ENCODE data around the gene EXOC6B. TPM values are rescaled to one million over a fixed set of nuclear protein-coding genes. Genes with fewer than 3 reads are reported as not detected.

EXOC6B gene
- total RNA-seq, 2 experiments from 2014 or later = 16.9 to 17.5 TPM

DNA sequence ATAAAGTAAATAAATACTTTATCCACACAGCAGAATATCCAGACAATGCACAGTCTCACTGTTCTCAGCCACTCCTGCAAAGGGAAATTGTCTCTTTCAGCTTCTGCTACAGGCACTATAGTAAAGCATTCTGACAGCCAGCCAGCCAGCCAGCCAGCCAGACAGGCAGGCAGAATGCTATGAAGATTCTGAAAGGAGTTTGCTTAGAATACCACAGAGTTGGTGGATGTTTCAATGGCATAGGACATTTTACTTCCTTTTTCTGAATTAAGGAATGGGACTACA lies 562.1 kb downstream of the EXOC6B start:
- peaks cover 2% of the 10 kb centered on the region for H3K9me3 Mint-ChIP-seq
- H3K4me1 Mint-ChIP-seq (ENCODE audit: low read depth) = no peaks in the 10 kb centered on the region
- peaks cover 0 to 3% of the 10 kb centered on the region in 2 experiments for H3K9me3 ChIP-seq (ENCODE audit: control insufficient read depth in 1 of 2, insufficient read depth in 1 of 2, low read length in 2 of 2)
- ATAC-seq (ENCODE audit: poor library complexity) (no peak), DNase-seq (no peak)
- H3K4me3 Mint-ChIP-seq = no peak overlapping the region
- ChIA-PET POLR2A (no interaction called here), CTCF (no interaction called here)
- TF ChIP-seq, protein P1, sequence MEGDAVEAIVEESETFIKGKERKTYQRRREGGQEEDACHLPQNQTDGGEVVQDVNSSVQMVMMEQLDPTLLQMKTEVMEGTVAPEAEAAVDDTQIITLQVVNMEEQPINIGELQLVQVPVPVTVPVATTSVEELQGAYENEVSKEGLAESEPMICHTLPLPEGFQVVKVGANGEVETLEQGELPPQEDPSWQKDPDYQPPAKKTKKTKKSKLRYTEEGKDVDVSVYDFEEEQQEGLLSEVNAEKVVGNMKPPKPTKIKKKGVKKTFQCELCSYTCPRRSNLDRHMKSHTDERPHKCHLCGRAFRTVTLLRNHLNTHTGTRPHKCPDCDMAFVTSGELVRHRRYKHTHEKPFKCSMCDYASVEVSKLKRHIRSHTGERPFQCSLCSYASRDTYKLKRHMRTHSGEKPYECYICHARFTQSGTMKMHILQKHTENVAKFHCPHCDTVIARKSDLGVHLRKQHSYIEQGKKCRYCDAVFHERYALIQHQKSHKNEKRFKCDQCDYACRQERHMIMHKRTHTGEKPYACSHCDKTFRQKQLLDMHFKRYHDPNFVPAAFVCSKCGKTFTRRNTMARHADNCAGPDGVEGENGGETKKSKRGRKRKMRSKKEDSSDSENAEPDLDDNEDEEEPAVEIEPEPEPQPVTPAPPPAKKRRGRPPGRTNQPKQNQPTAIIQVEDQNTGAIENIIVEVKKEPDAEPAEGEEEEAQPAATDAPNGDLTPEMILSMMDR (IDR thresholded peaks at IDR 0.05) = no peak
- H3K4me3 ChIP-seq (ENCODE audit: low read length) = no peak overlapping the region
- no peaks in the 10 kb centered on the region for H3K36me3 ChIP-seq (ENCODE audit: insufficient read depth, low read length)
- H3K27ac ChIP-seq (ENCODE audit: low read depth in 1 of 2, low read length in 2 of 2) = no peak overlapping the region
- H3K27me3 ChIP-seq (ENCODE audit: control insufficient read depth in 1 of 2, insufficient read depth in 2 of 2, low read length in 2 of 2) = no peaks in the 10 kb centered on the region
- intact Hi-C loops (cut with DNase I, micrococcal nuclease) = no loop called here
- peaks cover 3% of the 10 kb centered on the region for H3K36me3 Mint-ChIP-seq (ENCODE audit: low read depth)
- no peak overlapping the region for H3K27ac Mint-ChIP-seq
- H3K4me1 ChIP-seq (ENCODE audit: insufficient read depth, low read length) = no peaks in the 10 kb centered on the region
- no peaks in the 10 kb centered on the region for H3K27me3 Mint-ChIP-seq

GRCh38 chr2:72263043-72263775 lies 562.6 kb downstream of the EXOC6B start:
- CTCF ChIA-PET = no interaction called here
- Mint-ChIP-seq H3K9me3 (peaks cover 2% of the 10 kb centered on the region), H3K36me3 (ENCODE audit: low read depth) (no peaks in the 10 kb centered on the region), H3K27ac (no peak overlapping the region), H3K4me1 (ENCODE audit: low read depth) (no peaks in the 10 kb centered on the region), H3K4me3 (no peak overlapping the region), H3K27me3 (no peaks in the 10 kb centered on the region)
- intact Hi-C loops (cut with DNase I, micrococcal nuclease) = no loop called here
- TF ChIP-seq, protein P1 (IDR thresholded peaks at IDR 0.05) = no peak
- no peaks in the 10 kb centered on the region for H3K36me3 ChIP-seq (ENCODE audit: insufficient read depth, low read length)
- no peaks in the 10 kb centered on the region for H3K27me3 ChIP-seq (ENCODE audit: control insufficient read depth in 1 of 2, insufficient read depth in 2 of 2, low read length in 2 of 2)
- no peak overlapping the region for H3K27ac ChIP-seq (ENCODE audit: low read depth in 1 of 2, low read length in 2 of 2)
- H3K4me1 ChIP-seq (ENCODE audit: insufficient read depth, low read length) = no peaks in the 10 kb centered on the region
- DNase-seq (no peak), ATAC-seq (ENCODE audit: poor library complexity) (no peak)
- POLR2A ChIA-PET = no interaction called here
- peaks cover 0 to 3% of the 10 kb centered on the region in 2 experiments for H3K9me3 ChIP-seq (ENCODE audit: control insufficient read depth in 1 of 2, insufficient read depth in 1 of 2, low read length in 2 of 2)
- H3K4me3 ChIP-seq (ENCODE audit: low read length) = no peak overlapping the region

DNA sequence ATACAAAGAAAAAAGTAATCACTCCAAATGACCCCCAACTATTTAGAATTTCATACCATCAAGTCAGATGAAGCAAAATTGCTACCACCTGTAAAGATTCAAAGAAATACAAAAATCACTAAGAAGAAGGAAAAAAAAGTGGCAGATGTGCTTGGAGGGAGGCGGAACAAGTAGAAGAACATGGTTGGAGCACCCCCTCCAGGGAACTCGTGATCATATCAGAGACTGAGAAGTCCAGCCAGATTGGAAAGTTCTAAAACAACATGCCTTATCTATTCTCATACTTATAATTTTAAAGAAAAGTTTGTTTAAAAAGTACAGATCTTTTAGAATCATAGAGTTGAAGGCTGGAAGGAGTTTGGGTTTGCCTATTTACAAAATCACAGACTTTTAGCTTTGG lies 564.8 kb downstream of the EXOC6B start:
- no peak for ATAC-seq (ENCODE audit: poor library complexity)

More for the DNA sequence above, 564.8 kb downstream of the EXOC6B start:
- CTCF ChIA-PET = no interaction called here
- no peaks in the 10 kb centered on the region for H3K4me1 ChIP-seq (ENCODE audit: insufficient read depth, low read length)
- H3K4me3 Mint-ChIP-seq = no peak overlapping the region
- TF ChIP-seq, protein P1 (IDR thresholded peaks at IDR 0.05) = no peak
- H3K36me3 ChIP-seq (ENCODE audit: insufficient read depth, low read length) = no peaks in the 10 kb centered on the region
- no peaks in the 10 kb centered on the region for H3K27me3 ChIP-seq (ENCODE audit: control insufficient read depth in 1 of 2, insufficient read depth in 2 of 2, low read length in 2 of 2)
- no peaks in the 10 kb centered on the region for H3K36me3 Mint-ChIP-seq (ENCODE audit: low read depth)
- no peak overlapping the region for H3K27ac Mint-ChIP-seq
- H3K27ac ChIP-seq (ENCODE audit: low read depth in 1 of 2, low read length in 2 of 2) = no peak overlapping the region
- H3K9me3 ChIP-seq (ENCODE audit: control insufficient read depth in 1 of 2, insufficient read depth in 1 of 2, low read length in 2 of 2) = no peaks in the 10 kb centered on the region
- no peaks in the 10 kb centered on the region for H3K27me3 Mint-ChIP-seq
- H3K9me3 Mint-ChIP-seq = peaks cover 2% of the 10 kb centered on the region
- intact Hi-C loops (cut with DNase I, micrococcal nuclease) = no loop called here
- H3K4me3 ChIP-seq (ENCODE audit: low read length) = no peak overlapping the region
- POLR2A ChIA-PET = no interaction called here
- DNase-seq = no peak
- H3K4me1 Mint-ChIP-seq (ENCODE audit: low read depth) = no peaks in the 10 kb centered on the region
